GM21619 (cell line): ENCODE results near the gene TACC2.
"Not testable (repeated sequence)": the region's sequence is repeated elsewhere in the genome, so short reads cannot be mapped to it uniquely, and the experiment has no call there.

Experiments
- ATAC-seq: cut with Tn5 transposase; IDR thresholded peaks from one replicate; pipeline ENCODE4 v1.9.1; 2021; ENCODE audit not compliant: unreplicated experiment

TACC2 gene

DNA sequence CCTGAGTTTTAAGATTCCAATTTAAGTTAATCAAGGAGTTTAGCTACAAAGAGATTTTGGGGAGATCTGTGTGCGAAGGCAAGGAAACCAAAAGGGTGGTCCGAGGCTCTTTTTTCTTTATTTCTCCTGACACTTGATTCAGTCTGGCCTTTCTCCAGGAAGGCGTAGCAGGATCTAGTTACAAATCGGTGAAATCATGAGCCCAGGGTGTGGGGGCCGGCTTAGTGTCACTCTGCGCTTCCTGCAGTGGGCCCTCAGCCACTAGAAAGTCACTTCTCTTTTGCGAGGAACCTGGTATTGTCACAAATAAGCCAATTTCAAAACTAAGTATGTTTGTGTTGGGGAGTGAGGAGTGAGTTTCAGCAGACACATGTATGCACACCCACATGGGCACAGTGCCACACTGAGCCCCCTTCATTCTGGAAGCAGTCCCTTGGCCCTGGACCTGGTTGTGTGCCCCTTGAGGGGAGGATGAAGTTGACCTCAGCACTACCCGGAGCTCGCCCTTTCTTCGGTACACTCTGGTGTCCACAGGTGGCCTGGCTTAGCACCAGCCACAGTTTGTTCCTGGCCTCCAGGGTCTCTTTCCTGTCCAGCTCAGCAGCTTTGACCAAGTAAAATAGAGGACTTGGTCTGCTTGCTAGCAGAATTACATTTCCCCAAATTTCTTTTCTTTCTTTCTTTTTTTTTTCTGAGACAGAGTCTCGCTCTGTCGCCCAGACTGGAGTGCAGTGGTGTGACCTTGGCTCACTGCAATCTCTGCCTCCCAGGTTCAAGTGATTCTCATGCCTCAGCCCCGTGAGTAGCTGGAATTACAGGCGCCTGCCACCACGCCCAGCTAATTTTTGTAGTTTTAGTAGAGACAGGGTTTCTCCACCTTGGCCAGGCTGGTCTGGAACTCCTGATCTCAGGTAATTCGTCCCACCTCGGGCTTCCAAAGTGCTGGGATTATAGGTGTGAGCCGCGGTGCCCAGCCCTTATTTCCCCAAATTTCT, 198.2 kb downstream of the TACC2 start:
- ATAC-seq: no peak

DNA sequence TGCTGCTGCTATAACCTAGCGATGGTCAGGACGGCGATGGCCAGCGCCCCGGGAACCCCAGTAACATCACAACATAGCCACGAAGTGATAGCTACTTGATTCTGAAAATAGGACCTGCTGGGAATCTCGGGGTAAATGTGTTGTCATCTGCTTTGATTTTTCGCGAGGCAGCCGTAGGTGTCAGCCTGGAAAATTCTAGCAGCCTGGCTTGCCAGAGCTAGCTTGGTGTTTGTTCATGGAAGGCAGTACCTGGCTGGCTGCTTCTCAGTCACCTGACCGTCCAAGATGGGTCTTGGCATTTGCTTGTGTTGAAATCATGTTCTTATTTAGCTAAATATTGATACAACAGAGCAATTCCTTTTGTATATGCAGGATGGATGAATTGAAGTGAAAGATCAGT, 199.7 kb downstream of the TACC2 start:
- no peak for ATAC-seq

DNA sequence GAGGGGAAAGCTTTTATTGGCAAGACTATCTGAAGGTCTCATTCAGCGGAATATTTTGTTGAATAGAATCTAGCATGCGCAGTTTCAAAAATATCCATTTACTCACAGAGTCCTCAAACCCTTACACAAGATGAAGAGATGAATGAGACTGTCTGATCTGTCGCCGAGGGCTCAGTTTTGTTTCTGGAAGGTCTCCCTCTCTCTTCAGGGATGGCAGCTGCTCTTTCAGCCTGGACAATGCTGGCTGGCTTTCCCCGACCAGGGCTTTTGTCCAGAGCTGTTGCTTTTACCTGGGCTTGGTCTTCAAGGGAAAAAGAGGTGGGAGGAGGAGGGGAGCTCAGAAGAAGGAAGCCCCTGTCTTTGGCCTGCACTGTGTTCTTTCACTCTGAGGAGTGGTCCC, 200.2 kb downstream of the TACC2 start:
- no peak for ATAC-seq

DNA sequence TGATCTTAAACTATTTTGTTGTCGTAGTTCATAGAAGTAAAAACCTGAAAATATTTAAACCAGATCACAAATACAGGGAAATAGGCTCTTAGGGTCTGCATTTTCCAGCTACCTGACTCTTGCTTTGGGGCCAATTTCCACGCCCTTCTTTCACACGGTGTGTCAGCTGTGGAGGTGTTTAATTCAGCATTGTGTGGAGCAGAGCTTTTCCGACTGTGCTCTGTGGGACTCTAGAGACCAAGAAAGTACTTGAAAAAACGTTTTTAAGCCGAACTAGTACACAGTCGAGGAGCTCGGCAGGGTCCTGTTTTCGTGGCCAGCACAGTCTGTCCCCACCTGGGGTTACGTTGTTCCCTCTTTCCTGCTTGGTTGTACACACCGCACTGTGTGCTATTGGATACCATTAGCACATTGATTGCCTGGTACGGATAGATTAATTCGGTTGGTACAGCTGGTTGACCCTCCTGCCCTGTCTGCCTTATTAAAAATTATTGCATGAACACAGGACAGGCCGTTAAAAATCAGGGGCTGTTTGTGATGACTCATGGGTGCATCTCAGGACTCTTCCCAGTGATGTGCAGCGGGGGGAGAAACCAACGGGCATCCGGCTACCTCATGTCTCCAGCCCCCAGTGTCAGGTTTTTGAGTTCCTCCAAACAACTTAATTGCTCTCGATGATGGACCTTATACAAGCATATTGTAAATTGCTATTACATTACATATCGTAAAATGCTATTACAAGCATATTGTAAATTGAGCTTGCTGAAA, 201.4 kb downstream of the TACC2 start:
- no peak for ATAC-seq

DNA sequence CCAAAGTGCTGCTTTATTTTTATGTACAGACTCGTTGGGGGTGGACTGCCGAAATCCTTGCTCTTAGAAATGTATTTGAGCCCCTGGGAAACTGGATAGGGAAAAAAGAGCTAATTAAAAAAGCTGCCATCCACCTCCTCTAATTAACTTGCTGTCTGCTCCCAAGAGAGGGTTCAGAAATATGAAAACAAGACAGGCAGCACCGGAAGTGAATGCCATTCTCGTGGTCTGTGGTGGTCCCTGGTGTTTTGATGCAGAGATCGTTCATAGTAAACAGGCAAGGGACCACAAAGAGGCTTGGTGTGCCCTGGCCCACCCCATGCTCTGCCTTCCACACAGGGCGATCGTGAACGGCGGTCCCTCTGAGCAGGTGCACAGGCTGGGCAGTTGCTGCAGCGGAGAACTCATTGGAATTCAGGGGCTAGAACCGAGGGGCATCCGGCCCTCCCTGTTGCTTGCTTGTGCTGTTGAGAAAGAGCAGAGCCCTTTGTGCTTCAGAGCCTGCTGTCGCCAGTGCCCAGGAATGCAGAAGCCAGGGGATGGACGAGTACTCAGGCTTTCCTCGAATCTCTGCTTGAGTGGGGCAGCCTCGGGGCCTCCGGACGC, 203.1 kb downstream of the TACC2 start:
- no peak for ATAC-seq

DNA sequence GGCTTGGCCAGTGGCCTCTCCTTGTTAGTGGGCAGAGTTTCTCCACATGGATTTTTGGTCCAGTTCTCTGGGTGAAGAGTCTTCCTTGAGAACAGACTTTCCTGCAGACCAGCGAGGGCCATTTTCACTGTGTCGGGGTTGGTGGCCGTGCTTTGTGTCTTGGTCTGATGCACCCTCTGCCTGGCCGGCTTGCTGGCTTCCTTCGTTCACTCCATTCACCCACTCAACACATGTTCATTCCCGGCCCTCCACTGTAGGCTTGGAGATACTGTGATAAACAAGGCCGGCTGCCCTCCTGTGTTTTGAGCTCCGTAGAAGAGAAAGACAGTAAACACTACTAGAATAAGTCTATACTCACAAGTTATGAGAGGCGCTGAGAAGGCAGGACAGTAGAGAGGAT, 205.3 kb downstream of the TACC2 start:
- ATAC-seq: no peak

DNA sequence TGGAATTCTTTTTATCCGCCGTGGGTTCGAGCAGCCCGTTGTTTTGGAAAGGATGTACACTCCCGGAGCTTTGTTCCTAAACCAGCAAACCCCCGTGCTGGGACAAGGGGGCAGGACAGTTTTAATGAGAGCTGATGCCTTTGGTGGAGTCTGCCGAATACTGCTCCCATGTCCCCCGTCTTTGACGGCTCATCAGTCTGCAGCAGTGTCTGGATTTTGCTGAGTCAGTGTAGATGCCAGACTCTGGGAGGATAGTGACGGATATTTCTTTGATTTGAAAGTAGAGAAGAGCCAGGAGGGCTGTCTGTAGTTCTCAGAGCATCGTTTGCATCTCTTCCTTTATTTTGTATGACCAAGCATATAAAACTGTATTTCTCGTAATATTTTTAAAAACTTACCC, 207.3 kb downstream of the TACC2 start:
- ATAC-seq: no peak

DNA sequence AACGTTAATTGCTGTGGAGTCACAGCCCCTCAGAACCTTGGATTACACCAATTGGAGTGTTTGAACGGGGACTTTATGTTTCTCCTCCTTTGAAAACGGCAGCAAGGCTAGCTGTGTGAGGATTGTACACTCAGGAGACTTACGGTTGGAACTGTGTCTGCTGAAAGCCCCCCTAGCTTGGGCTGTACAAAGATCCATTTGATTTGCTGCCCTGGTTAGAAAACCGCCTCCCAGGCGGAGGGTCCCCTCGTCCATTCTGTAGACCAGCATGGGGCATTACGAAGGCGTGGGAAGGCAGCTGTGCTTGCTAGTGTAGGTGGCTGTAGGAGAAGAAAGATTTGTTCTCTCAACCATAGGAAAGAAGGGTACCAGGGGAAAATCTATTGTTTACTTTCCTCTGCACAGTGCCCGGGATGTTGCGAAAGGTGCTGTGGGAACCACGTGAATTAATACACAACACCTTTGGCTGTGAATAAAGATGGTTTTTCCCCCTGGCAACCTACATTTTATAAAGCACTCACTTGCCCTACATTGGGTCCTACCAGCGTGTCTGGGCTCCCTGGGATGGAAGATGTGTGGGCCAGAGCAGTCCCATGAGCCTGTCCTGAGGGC, 208.8 kb downstream of the TACC2 start:
- no peak for ATAC-seq

DNA sequence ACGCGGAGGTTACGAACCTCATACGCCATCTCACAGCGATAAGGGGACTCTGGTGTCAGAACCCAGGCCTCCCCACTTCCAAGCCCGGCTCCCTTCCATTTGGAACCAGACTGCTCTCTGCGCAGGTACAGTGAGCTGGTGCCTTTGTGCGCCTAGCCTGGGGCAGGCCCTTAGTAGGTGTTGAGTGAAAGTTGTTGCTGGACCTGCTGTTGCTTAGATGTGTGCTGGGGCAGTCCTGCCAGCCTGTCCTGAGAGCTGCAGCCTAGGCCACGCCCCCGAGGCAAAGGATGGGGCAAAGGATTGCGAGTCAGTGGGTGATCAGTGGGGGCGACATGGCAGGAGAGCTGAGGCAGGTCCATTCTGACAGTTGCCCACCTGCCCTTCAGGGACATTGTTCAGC, 209.7 kb downstream of the TACC2 start:
- no peak for ATAC-seq

DNA sequence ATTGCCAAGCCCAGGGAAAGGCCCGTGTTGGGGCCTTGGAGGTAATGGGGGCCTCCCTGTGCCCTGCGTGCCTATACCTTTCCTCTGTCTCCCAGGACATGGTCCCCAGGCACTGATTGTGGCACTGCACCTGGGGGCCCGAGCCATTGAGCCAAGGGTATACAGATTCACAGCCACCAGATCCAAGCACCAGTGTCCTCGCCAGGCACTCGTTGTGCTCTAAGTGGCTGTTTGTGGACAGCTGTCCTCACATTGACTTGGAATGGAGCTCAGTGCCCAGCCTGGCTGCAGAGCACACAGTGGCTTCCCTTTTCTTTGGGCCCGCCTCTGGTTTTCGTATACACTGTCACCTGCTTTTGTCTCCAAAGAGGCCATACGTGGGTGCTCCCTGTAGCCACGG, 210.1 kb downstream of the TACC2 start:
- ATAC-seq: no peak

DNA sequence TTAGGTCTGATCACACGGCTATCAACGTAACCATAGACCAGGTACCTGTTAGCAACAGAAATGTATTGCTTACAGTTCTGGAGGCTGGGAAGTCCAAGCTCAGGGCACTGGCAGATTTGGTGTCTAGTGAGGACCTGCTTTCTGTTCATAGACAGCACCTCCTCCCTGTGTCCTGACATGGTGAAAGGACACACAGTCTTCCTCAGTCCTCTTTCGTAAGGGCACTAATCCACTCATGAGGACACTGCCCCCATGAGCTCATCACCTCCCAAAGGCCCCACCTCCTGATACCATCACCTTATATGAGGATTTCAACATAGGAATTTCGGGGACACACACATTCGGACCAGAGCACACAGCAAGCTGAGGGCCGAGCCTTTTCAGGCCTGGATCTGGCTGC, 210.7 kb downstream of the TACC2 start:
- no peak for ATAC-seq

DNA sequence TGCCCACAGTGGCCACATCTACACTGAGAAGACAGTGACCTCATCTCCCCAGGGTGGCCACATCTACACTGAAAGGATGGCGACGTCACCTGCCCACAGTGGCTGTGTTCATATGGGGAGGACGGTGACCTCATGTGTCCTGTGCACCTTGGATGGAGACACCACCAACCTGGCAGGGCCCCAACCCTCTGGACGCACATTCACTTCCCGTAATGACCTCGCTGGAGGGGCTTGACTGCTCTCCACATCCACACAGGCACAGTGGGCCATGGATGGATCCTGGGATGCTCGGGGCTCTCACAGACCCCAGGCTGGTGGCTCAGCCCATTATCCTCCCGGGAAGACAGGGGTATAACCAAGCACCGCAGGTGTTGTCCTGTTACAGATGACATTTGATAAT, 212.4 kb downstream of the TACC2 start:
- no peak for ATAC-seq

DNA sequence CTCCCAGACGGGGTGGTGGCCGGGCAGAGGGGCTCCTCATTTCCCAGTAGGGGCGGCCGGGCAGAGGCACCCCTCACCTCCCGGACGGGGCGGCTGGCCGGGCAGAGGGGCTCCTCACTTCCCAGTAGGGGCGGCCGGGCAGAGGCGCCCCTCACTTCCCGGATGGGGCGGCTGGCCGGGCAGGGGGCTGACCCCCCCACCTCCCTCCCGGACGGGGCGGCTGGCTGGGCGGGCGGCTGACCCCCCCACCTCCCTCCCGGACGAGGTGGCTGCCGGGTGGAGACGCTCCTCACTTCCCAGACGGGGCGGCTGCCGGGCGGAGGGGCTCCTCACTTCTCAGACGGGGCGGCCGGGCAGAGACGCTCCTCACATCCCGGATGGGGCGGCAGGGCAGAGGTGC, 214.2 kb downstream of the TACC2 start:
- not testable (repeated sequence) for ATAC-seq

DNA sequence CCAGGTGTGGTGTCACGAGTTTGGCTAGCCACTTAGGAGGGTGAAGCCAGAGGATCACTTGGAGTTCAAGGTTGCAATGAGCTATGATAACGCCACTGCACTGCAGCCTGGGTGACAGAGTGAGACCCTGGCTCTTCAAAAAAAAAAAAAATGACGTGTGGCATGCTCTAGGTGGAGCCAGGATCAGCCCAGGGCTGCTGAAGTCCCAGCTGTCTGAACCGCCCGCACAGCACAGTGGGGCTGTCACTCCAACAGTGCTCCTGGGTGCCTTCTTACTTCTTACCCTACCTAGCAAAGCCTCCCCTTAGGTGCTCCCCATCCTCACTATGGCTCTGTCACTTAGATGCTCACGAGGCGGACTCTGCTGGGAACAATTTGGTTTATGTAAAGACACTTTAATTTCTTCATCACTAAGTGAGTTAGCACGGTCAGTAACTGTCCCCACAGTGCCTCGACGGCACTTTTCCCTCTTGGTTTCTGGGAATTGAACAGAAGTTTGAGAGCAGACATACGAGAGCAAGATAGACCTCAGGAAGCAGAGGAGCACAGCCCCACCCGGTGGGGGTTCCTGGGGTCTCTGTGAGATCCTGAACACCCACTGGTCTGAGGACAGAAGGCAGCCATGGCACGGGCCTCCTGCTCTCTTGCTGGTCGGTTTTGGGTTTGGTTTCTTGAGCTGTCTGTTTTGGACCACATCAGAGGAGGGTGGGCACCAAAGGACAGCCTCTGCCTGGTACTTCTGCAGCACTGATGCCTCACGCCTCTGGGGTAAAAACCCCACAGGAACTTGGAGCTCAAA, 215.9 kb downstream of the TACC2 start:
- no peak for ATAC-seq

DNA sequence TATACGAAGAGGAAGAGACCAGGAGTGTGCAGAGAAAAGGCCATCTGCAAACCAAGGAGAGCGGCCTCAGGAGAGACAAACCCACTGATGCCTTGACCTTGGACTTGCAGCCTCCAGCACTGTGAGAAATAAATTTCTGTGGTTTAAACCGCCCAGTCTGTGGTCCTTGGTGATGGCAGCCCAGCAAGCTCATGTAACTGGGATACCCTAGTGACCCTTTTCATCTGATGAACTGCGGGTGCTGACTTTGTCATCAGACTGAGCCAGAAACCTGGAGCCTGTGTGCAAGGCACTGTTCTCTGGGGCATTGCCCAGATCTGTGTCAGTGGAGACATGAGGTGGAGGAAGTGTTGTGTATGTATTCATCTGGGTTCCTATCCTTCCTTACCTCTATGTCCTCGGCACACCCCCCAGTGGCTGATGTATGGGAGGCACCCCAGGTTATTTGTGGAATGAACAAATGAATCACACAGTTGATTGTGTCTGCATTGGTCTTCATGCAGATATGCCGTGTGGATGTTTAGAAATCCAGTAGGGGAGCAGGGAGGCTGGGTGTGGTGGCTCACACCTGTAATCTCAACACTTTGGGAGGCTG, 217.6 kb downstream of the TACC2 start:
- ATAC-seq: no peak

DNA sequence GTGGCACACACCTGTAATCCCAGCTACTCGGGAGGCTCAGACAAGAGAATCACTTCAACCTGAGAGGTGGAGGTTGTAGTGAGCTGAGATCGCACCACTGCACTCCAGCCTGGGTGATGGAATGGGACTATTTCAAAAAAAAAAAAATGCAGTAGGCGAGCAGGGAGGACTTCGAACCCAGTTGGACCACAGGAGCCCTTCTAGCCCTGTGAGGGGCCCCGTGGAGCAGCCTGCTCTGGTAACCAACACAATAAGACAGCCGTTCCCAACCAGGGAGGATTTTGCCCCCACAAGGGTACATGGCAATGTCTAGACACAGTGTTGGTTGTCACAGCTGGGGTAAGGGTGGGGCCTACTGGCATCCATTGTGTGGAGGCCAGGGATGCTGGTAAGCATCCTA, 218.2 kb downstream of the TACC2 start:
- ATAC-seq: no peak

DNA sequence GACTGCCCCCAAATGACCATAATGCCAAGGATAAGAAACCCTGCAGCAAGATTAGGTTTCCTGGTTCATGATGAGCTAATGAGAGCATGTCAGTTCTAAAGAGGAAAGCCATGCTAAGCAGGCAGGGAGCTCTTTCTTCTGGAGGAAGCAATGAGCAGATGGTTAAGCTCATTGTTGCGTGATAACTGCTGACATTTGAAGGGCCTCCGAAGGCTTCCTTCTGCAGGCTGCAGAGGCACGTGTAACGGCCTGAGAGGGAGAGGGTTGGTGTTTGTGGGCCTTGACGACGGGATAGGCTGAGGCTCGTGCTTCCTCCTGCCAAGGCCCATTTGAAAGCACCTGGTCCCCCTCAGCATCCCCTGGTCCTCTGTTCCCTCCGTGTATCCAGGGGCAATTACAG, 218.6 kb downstream of the TACC2 start:
- ATAC-seq: no peak

DNA sequence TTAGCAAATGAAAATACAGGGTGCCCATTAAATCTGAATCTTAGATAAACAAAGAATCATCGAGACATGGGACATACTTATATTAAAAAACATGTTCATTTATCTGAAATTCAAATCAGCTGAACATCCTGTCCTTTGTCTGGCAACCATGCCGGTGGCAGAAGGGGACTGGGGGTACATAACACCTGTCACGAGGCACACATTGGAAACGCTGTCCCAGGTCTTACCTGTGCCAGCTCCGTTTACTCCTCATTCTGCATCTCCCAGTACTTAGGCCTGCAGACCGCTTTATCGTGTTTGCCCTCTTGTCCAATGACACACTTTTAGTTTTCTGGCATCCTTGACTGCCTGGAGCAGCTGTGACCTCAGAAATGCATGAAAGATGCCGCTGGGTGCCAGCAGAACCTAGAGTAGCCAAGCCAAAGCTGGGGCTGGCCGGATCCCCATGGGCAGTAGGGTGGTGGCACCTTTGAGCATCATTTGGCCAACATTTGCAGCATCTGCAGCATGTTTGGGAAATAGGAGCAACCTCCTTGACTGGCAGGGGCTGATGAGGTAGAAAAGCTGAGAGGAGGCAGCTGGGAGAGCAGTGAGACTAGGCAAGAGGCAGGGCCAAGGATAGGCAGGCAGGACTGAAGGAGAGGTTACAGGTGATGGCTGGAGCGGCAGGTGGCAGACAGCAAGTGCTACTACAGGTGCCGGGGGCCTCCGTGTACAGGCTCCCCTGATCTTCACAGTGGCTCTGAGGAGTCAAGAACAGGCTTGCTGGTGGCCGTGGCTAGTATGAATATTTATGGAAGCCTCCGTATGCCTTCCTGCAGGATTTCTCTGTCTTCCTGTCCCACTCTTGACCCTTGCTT, 219.8 kb downstream of the TACC2 start:
- ATAC-seq: no peak
